HG03565 (cell line): ENCODE data around the gene PTS.

Experiments
- ATAC-seq: cut with Tn5 transposase; IDR thresholded peaks from one replicate; pipeline ENCODE4 v1.9.1; 2021; ENCODE audit warnings: mild to moderate bottlenecking, moderate library complexity; ENCODE audit not compliant: unreplicated experiment

PTS gene

GRCh38 chr11:112260490-112260889 lies 34.3 kb downstream of the PTS start, which contains the start of gene PLET1:
Gene PLET1, minus strand, starts transcription at chr11:112260860. Its CDS starts 271 bp downstream, at chr11:112260589.
- no peak for ATAC-seq

DNA sequence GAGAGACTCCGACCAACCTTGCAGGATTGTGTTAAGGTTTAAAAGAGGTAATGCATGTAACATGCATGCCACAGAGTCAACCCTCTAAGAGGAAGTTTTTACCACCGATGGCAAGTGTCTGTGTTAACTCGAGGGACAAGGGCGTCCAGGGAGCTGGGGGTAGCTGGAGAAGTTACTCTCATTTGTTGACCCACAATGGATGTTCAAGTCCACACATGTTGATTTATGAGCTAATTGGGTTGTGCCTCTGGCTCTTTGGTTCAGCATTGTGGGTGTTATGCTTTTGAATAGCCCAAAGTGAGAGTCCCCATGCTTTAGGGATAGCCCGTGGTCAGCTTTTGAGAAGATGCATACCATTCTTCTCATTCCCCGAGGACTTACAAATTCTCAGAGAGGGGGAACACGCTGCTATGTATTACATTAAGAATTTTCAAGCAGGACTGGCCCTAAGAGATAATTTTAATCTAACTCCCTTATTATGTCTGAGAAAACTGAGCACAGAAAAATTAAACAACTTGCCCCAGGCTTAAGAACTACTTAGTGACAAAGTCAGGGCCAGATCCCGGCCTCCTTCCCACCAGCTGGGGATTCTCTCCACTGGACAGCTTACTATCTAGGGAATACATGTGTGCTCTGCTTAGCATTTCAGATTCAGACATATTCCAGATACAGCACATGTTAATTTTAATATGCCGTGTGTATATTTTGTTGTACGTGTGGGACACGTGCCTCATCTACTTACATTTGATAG lies 39.6 kb downstream of the PTS start:
- ATAC-seq = no peak

DNA sequence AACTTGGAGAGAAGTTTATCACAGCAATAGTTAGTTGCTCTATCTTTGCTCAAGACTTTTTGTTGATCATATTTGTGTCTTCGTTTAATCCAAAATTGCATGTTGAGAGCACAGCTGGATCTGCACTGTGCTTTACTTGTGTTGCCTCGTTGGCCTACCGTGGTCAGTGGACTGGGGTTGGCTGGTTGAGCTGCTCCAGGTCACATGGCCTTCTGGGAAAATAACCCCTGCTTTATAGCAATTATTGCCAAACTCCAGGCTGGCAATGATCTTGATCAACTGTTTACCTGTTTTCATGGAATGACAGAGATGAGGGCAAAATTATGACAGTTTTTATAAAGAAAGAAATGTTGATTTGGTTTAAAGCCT lies 40.2 kb downstream of the PTS start:
- ATAC-seq = no peak

GRCh38 chr11:112267188-112267591 lies 41.0 kb downstream of the PTS start:
- no peak for ATAC-seq

- no peak for ATAC-seq
Measured at GRCh38 chr11:112268406-112268805, 42.2 kb downstream of the PTS start.

DNA sequence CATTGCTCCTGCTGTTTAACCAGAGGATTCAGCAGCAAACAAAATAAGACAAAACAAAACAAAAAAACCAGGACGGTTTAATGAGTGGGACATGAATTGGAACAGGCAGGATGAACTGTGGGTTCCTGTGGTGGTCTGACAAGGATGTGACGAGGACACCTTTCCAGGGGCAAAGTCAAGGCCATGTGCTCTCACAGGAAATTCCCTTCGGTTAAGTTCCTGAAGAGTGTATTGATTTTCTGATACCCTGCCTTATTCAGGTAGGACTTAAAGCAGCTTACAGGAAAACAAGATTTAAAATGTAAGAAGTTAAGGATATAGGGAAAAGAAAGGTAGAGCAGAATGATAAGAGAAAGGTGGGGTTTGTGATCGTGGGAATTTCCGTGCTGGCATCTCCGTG lies 42.9 kb downstream of the PTS start:
- no peak for ATAC-seq

DNA sequence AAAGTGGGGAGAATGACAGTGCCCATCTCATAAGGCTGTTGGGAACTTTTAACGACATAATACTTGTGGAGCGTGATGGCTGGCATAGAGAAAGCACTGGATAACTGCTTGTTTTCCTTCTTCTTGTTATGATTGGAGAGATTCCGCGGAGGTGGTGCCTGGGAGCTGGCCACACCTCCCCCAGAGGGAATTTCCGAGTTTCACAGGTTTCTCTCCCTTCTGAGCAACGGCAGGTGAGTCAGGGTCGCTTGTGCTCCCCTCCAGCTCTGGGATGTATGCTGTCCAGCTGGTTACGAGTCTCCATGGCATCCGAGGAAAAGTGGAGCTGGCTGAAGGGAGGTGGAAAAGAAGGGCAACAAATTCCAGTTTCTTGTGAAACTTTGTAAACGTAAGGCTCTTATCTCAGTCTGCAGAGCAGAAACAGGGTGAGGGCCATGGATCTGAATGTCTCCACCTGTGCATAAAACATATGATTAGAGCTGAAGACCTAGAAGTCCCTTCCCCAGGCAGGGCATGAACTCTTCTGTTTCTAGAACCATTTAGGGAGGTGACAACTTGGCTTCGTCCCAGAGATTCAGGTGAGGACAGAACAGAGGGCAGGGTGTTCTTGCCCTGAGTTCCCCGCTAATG lies 44.4 kb downstream of the PTS start:
- ATAC-seq = no peak

DNA sequence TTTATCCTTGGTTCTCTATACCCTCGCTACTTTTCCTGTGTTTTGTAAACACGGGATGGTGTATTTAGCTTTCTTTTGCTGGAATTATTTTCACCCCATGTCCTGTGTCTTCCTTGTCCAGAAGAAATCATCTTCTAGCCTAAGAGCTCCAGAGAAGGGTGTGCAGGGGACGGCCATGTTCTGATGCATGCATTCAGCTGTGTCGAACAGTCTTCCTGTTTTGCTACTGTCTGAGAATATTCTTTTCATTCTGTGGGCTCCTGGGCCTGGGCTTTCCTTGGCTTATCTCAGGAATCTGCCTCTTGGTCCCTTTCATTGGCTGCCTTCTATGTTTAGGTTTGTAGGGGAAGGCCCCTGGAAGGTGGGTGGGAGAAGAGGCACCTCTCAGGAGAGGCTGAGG lies 45.0 kb downstream of the PTS start:
- no peak for ATAC-seq

GRCh38 chr11:112273066-112273465 lies 46.8 kb downstream of the PTS start:
- ATAC-seq = no peak

DNA sequence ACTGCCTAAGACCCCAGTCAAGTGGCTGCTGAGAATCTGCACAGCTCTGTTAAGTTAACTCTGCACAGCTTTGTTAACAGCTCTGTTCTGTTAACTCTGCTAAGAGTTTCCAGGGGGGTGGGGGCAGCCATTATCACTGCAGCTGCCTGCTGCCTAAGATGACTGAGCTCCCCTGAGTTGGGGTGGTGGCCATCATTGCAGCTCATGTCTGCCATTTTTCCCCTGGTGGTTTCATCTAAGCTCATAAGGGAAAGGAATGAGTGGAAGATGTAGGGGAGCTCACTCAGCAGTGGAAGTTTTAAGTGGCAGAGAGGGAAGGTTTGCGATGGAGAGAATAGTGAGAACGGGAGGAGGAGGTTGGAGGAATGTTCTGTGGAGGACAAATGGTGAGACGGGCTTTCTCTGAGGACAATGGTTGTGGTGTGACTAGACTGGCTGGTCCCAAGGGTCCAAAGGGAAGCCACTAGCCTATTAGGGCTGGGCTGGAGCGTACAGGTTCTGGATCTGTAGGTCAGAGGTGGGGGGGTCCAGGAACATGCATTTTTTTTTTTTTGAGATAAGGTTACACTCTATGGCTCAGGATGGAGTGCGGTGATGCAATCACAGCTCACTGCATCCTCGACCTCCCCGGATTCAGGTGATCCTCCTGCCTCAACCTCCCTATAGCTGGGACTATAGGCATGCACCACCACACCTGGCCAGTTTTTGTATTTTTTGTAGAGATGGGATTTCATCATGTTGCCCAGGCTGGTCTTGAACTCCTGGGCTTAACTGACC lies 48.0 kb downstream of the PTS start:
- ATAC-seq = no peak

DNA sequence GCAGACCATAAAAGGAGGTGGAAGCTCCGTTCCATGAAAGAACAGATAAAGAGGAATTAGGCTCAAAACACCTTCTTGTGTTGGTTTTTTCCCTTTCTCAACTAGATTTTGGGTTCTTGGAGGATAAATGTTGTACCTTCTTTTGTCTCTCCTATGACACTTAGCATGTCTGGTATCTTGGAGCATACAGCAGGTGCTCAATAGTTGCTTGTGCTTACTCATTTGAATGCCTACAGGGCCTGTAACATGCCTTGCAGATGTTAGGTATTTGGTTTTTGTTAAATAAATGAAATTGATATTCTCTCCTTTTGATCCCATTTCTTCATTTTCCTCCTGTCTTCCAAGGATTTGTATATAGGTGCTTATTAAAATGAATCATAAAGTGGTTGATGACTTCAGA lies 50.8 kb downstream of the PTS start:
- ATAC-seq = no peak

- no peak for ATAC-seq
Measured at GRCh38 chr11:112277941-112278340, 51.7 kb downstream of the PTS start.

GRCh38 chr11:112278803-112279202 lies 52.6 kb downstream of the PTS start:
- no peak for ATAC-seq

DNA sequence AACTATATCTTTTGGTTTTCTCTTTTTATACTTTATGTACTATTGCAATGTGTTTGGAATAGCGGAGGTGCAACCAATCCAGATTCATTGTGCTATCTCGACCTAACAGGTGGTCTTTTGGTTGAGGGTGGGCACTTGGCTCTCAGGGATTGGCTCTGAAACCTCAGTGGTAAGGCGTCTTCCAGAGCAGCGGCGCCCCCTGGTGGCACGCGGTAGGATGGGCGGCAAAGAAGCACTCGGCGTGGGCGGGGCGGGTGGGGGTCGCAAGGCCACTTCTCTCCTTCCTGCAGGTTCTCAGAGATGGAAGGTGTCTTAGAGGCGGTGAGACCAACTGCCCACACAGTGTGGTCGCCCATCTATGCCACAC lies 53.7 kb downstream of the PTS start:
- ATAC-seq = peak; percentile 19

- ATAC-seq = peak; percentile 36
Measured at GRCh38 chr11:112280268-112281126, 54.3 kb downstream of the PTS start.

- ATAC-seq = no peak
Measured at GRCh38 chr11:112281726-112282125, 55.5 kb downstream of the PTS start.
